WTC11 (cell line): ENCODE results near the gene ADGRG3. TPM values are rescaled to one million over a fixed set of nuclear protein-coding genes. Genes with fewer than 3 reads are reported as not detected.

Source experiments
- ATAC-seq: fragments of 200-7000 bp; cut with Tn5 transposase; 2 replicates; pipeline ENCODE4 v1.10.0; 2021; ENCODE audit warnings: mild to moderate bottlenecking, moderate library complexity
- CTCF ChIA-PET: fragments of 300-600 bp; sonication (Branson Sonifier 250); formaldehyde crosslinking; loops from one replicate; lab custom pipeline; 2021; ENCODE audit warnings: antibody characterized with exemption; lab: Charles Lee
- POLR2A ChIA-PET: fragments of 350-600 bp; sonication (Branson Sonifier 250); formaldehyde crosslinking; loops from one replicate; lab custom pipeline; 2021; ENCODE audit warnings: antibody characterized with exemption; lab: Charles Lee
- DNase-seq: peaks from one replicate; pipeline ENCODE4 v3.0.0; 2021; ENCODE audit warnings: low spot score
- H3K27ac Mint-ChIP-seq: 2 replicates; pipeline ENCODE4 v1.8.0; 2021; ENCODE audit warnings: mixed read lengths
- H3K27me3 Mint-ChIP-seq: 2 replicates; pipeline ENCODE4 v1.8.0; 2021; ENCODE audit warnings: low read depth, mild to moderate bottlenecking, moderate library complexity, mixed read lengths
- H3K36me3 Mint-ChIP-seq: 2 replicates; pipeline ENCODE4 v1.8.0; 2021; ENCODE audit warnings: mixed read lengths
- H3K4me1 Mint-ChIP-seq: 2 replicates; pipeline ENCODE4 v1.8.0; 2022; ENCODE audit warnings: mixed read lengths
- H3K4me3 Mint-ChIP-seq: 2 replicates; pipeline ENCODE4 v1.8.0; 2021; ENCODE audit warnings: mild to moderate bottlenecking, moderate library complexity, mixed read lengths
- H3K9me3 Mint-ChIP-seq: 2 replicates; pipeline ENCODE4 v1.8.0; 2021; ENCODE audit warnings: mixed read lengths
- CDX4 ChIP-seq: fragments of 250-450 bp; sonication (Bioruptor Pico); IDR thresholded peaks from 2 replicates; pipeline ENCODE4 v1.9.0; 2021; ENCODE audit warnings: moderate library complexity, mild to moderate bottlenecking, inconsistent platforms, borderline replicate concordance
- CREM ChIP-seq: sonication (generic); formaldehyde crosslinking; IDR thresholded peaks from 2 replicates; pipeline ENCODE4 v1.8.1; 2022; ENCODE audit warnings: mild to moderate bottlenecking, missing genetic modification reagents, moderate library complexity
- E2F1 ChIP-seq: sonication (generic); formaldehyde crosslinking; IDR thresholded peaks from 2 replicates; pipeline ENCODE4 v1.8.0; 2022; ENCODE audit warnings: mild to moderate bottlenecking, missing genetic modification reagents
- E2F5 ChIP-seq: sonication (generic); formaldehyde crosslinking; IDR thresholded peaks from 2 replicates; pipeline ENCODE4 v1.8.1; 2022; ENCODE audit warnings: mild to moderate bottlenecking, moderate library complexity, missing genetic modification reagents
- FOXK1 ChIP-seq: sonication (generic); formaldehyde crosslinking; IDR thresholded peaks from 2 replicates; pipeline ENCODE4 v1.8.0; 2022; ENCODE audit warnings: mild to moderate bottlenecking, moderate library complexity, missing genetic modification reagents
- GTF2I ChIP-seq: fragments of 250-450 bp; sonication (Bioruptor Pico); conservative IDR thresholded peaks from 2 replicates; pipeline ENCODE4 v1.4.0; 2021; ENCODE audit warnings: mild to moderate bottlenecking
- HMGXB4 ChIP-seq: sonication (generic); formaldehyde crosslinking; IDR thresholded peaks from 2 replicates; pipeline ENCODE4 v1.8.1; 2023; ENCODE audit warnings: mild to moderate bottlenecking, moderate library complexity, missing genetic modification reagents
- JAZF1 ChIP-seq: fragments of 250-450 bp; sonication (Bioruptor Pico); IDR thresholded peaks from 2 replicates; pipeline ENCODE4 v1.9.0; 2021; ENCODE audit warnings: moderate library complexity, mild to moderate bottlenecking, inconsistent platforms
- MAX ChIP-seq: sonication (generic); formaldehyde crosslinking; IDR thresholded peaks from 2 replicates; pipeline ENCODE4 v1.8.0; 2022; ENCODE audit warnings: mild to moderate bottlenecking, missing genetic modification reagents
- MXD4 ChIP-seq: fragments of 250-450 bp; sonication (Bioruptor Pico); IDR thresholded peaks from 2 replicates; pipeline ENCODE4 v1.8.0; 2021; ENCODE audit warnings: mild to moderate bottlenecking, moderate library complexity, borderline replicate concordance
- NFE2L1 ChIP-seq: sonication (generic); formaldehyde crosslinking; IDR thresholded peaks from 2 replicates; pipeline ENCODE4 v1.8.1; 2023; ENCODE audit warnings: missing genetic modification reagents
- RORB ChIP-seq: fragments of 250-450 bp; sonication (Bioruptor Pico); IDR thresholded peaks from 2 replicates; pipeline ENCODE4 v1.9.0; 2021; ENCODE audit warnings: mild to moderate bottlenecking
- SMAD3 ChIP-seq: sonication (generic); formaldehyde crosslinking; IDR thresholded peaks from 2 replicates; pipeline ENCODE4 v1.8.0; 2022; ENCODE audit warnings: missing genetic modification reagents, mild to moderate bottlenecking, borderline replicate concordance
- TCF7 ChIP-seq: sonication (generic); formaldehyde crosslinking; IDR thresholded peaks from 2 replicates; pipeline ENCODE4 v1.8.0; 2022; ENCODE audit warnings: mild to moderate bottlenecking, low read depth, missing genetic modification reagents, moderate library complexity
- TEAD1 ChIP-seq: sonication (generic); formaldehyde crosslinking; IDR thresholded peaks from 2 replicates; pipeline ENCODE4 v1.8.0; 2022; ENCODE audit warnings: mild to moderate bottlenecking, missing genetic modification reagents
- TEAD4 ChIP-seq: sonication (generic); formaldehyde crosslinking; IDR thresholded peaks from 2 replicates; pipeline ENCODE4 v1.8.0; 2022; ENCODE audit warnings: mild to moderate bottlenecking, missing genetic modification reagents
- USF1 ChIP-seq: sonication (generic); formaldehyde crosslinking; IDR thresholded peaks from 2 replicates; pipeline ENCODE4 v1.8.0; 2022; ENCODE audit warnings: mild to moderate bottlenecking, missing genetic modification reagents
- USF2 ChIP-seq: sonication (generic); formaldehyde crosslinking; IDR thresholded peaks from 2 replicates; pipeline ENCODE4 v1.8.1; 2023; ENCODE audit warnings: mild to moderate bottlenecking, missing genetic modification reagents, moderate library complexity
- ZBTB21 ChIP-seq: sonication (generic); formaldehyde crosslinking; IDR thresholded peaks from 2 replicates; pipeline ENCODE4 v1.8.1; 2023; ENCODE audit warnings: mild to moderate bottlenecking, missing genetic modification reagents, borderline replicate concordance
- ZMAT4 ChIP-seq: fragments of 250-450 bp; sonication (Bioruptor Pico); IDR thresholded peaks from 2 replicates; pipeline ENCODE4 v1.9.0; 2021; ENCODE audit warnings: mild to moderate bottlenecking
- ZNF219 ChIP-seq: sonication (generic); formaldehyde crosslinking; IDR thresholded peaks from 2 replicates; pipeline ENCODE4 v1.8.0; 2023; ENCODE audit warnings: missing genetic modification reagents, mild to moderate bottlenecking, borderline replicate concordance
- ZNF423 ChIP-seq: fragments of 250-450 bp; sonication (Bioruptor Pico); IDR thresholded peaks from 2 replicates; pipeline ENCODE4 v2.1.2; 2022; ENCODE audit warnings: mild to moderate bottlenecking, moderate library complexity
- ZNF425 ChIP-seq: fragments of 250-450 bp; sonication (Bioruptor Pico); conservative IDR thresholded peaks from 2 replicates; pipeline ENCODE4 v1.9.0; 2021; ENCODE audit warnings: mild to moderate bottlenecking
- total RNA-seq: library from RNA; stranded (reverse); gene quantifications from 3 replicates; pipeline ENCODE4 v1.2.3, GENCODE V29; 2021

ADGRG3 gene
- total RNA-seq, 1 experiment from 2014 or later = 0.44 TPM

GRCh38 chr16:57680842-57681375 lies 12.8 kb downstream of the ADGRG3 start:
- TF ChIP-seq HMGXB4 (CRISPR knock-in tag) (no peak), TEAD1 (no peak), USF2 (no peak), E2F5 (CRISPR knock-in tag) (no peak), NFE2L1 (no peak), TEAD4 (CRISPR knock-in tag) (no peak), SMAD3 (no peak), E2F1 (CRISPR knock-in tag) (no peak), CDX4 (no peak)
- Mint-ChIP-seq H3K36me3 (no peaks in the 10 kb centered on the region), H3K27ac (no peak overlapping the region), H3K4me1 (peaks cover 37% of the 10 kb centered on the region), H3K9me3 (no peaks in the 10 kb centered on the region), H3K4me3 (no peak overlapping the region), H3K27me3 (no peaks in the 10 kb centered on the region; the same call in 1 of the 2 replicates)
- ChIA-PET POLR2A (no interaction called here), CTCF (interaction anchor here (0.6 to 1.2 kb wide), 5 partner anchors 13 to 171 kb away, joined by 3 to 6 read pairs (median 4); no protein-coding TSS in a partner anchor)
- DNase-seq (no peak), ATAC-seq (no peak)

- Mint-ChIP-seq H3K4me1 (peaks cover 25% of the 10 kb centered on the region), H3K27me3 (no peaks in the 10 kb centered on the region; the same call in 1 of the 2 replicates), H3K36me3 (no peaks in the 10 kb centered on the region), H3K4me3 (no peak overlapping the region), H3K27ac (no peak overlapping the region), H3K9me3 (no peaks in the 10 kb centered on the region)
- DNase-seq (no peak), ATAC-seq (no peak)
- ChIA-PET CTCF (interaction anchor here (1.0 kb wide), 1 partner anchor 106 kb away, joined by 4 read pairs; no protein-coding TSS in a partner anchor), POLR2A (interaction anchor here (1.2 kb wide), 1 partner anchor 53 kb away, joined by 4 read pairs; the partner anchor contains the start of gene KATNB1)
- TF ChIP-seq TCF7 (CRISPR knock-in tag) = no peak
- no peak for TF ChIP-seq ZMAT4 (CRISPR knock-in tag)
- TF ChIP-seq MXD4 (CRISPR knock-in tag) = no peak
- no peak for TF ChIP-seq USF1 (CRISPR knock-in tag)
- TF ChIP-seq ZBTB21 = no peak
- TF ChIP-seq ZNF423 (CRISPR knock-in tag) = no peak
- TF ChIP-seq TEAD1 = no peak
- no peak for TF ChIP-seq ZNF219
- TF ChIP-seq FOXK1 (CRISPR knock-in tag) = no peak
- no peak for TF ChIP-seq ZNF425 (CRISPR knock-in tag)
- no peak for TF ChIP-seq JAZF1 (CRISPR knock-in tag)
- TF ChIP-seq MAX (CRISPR knock-in tag) = no peak
- TF ChIP-seq RORB (CRISPR knock-in tag) = no peak
- TF ChIP-seq CREM (CRISPR knock-in tag) = no peak
- TF ChIP-seq GTF2I (CRISPR knock-in tag) = no peak
- no peak for TF ChIP-seq HMGXB4 (CRISPR knock-in tag)
Measured at GRCh38 chr16:57681950-57682728, 14.0 kb downstream of the ADGRG3 start.
